Liver (tissue), 9 donors: Measurements from ENCODE around the gene PRND. TPM values are rescaled to one million over a fixed set of nuclear protein-coding genes. Genes with fewer than 3 reads are reported as not detected.
"Not testable (repeated sequence)": the region's sequence is repeated elsewhere in the genome, so short reads cannot be mapped to it uniquely, and the experiment has no call there.

ENCODE experiments used
- DNase-seq: peaks from one replicate; pipeline ENCODE4 v3.0.0-alpha.2; 2017; ENCODE audit warnings: low spot score
- H3K27ac ChIP-seq, 2 donors: one replicate each; pipeline ENCODE4 v1.7.0; 2013; ENCODE audit warnings: inconsistent platforms in 2 of 2, low read length in 2 of 2, control low read depth in 1 of 2, low read depth in 1 of 2, mild to moderate bottlenecking in 1 of 2
- H3K27me3 ChIP-seq, 4 donors: one replicate each; pipeline versions ENCODE4 v1.6.1 to v1.7.0; 2013; ENCODE audit warnings: low read length in 3 of 4, inconsistent platforms in 1 of 4, mild to moderate bottlenecking in 1 of 4, moderate library complexity in 1 of 4; ENCODE audit not compliant: control insufficient read depth in 4 of 4, insufficient read depth in 4 of 4
- H3K36me3 ChIP-seq, 4 donors: one replicate each; pipeline versions ENCODE4 v1.6.1 to v1.7.0; 2013; ENCODE audit warnings: low read length in 3 of 4, mild to moderate bottlenecking in 3 of 4, low read depth in 1 of 4, moderate library complexity in 1 of 4; ENCODE audit not compliant: control insufficient read depth in 4 of 4, insufficient read depth in 3 of 4
- H3K4me1 ChIP-seq, 4 donors: one replicate each; pipeline versions ENCODE4 v1.6.1 to v1.7.0; 2013; ENCODE audit warnings: low read length in 3 of 4, mild to moderate bottlenecking in 3 of 4, moderate library complexity in 1 of 4; ENCODE audit not compliant: control insufficient read depth in 4 of 4, insufficient read depth in 4 of 4
- H3K4me3 ChIP-seq, 3 donors: one replicate each; pipeline versions ENCODE4 v1.6.1 to v1.7.0; 2013; ENCODE audit warnings: low read length in 3 of 3, control low read depth in 1 of 3, low read depth in 1 of 3, mild to moderate bottlenecking in 1 of 3
- H3K9ac ChIP-seq, 2 donors: one replicate each; pipeline ENCODE4 v1.7.0; 2013; ENCODE audit warnings: low read length in 2 of 2, mild to moderate bottlenecking in 2 of 2, moderate library complexity in 2 of 2, control low read depth in 1 of 2, low read depth in 1 of 2
- H3K9me3 ChIP-seq, 4 donors: one replicate each; pipeline versions ENCODE4 v1.6.1 to v1.7.0; 2013; ENCODE audit warnings: low read length in 3 of 4; ENCODE audit not compliant: control insufficient read depth in 4 of 4
- ATF3 ChIP-seq: IDR thresholded peaks from 2 replicates; pipeline ENCODE4 v1.6.1; 2016; ENCODE audit warnings: antibody characterized with exemption
- FOXA1 ChIP-seq: IDR thresholded peaks from 2 replicates; pipeline ENCODE4 v1.6.1; 2016; ENCODE audit warnings: antibody characterized with exemption
- HNF4A ChIP-seq, 2 donors: conservative IDR thresholded peaks; 2 replicates each; pipeline ENCODE4 v1.6.1; 2016; ENCODE audit warnings: antibody characterized with exemption in 2 of 2, mild to moderate bottlenecking in 2 of 2
- JUND ChIP-seq, 2 donors: IDR thresholded peaks; 2 replicates each; pipeline ENCODE4 v1.6.1; 2016; ENCODE audit warnings: antibody characterized with exemption in 2 of 2
- MAX ChIP-seq: IDR thresholded peaks from 2 replicates; pipeline ENCODE4 v1.6.1; 2016; ENCODE audit warnings: antibody characterized with exemption
- NR2F2 ChIP-seq: IDR thresholded peaks from 2 replicates; pipeline ENCODE4 v1.6.1; 2016; ENCODE audit warnings: antibody characterized with exemption
- REST ChIP-seq: IDR thresholded peaks from 2 replicates; pipeline ENCODE4 v1.6.1; 2016; ENCODE audit warnings: antibody characterized with exemption, mild to moderate bottlenecking
- RXRA ChIP-seq, 2 donors: IDR thresholded peaks; 2 replicates each; pipeline ENCODE4 v1.6.1; 2017 to 2018; ENCODE audit warnings: antibody characterized with exemption in 2 of 2, mild to moderate bottlenecking in 1 of 2
- SP1 ChIP-seq: IDR thresholded peaks from 2 replicates; pipeline ENCODE4 v1.6.1; 2018; ENCODE audit warnings: antibody characterized with exemption, mild to moderate bottlenecking
- TAF1 ChIP-seq: conservative IDR thresholded peaks from 2 replicates; pipeline ENCODE4 v1.6.1; 2016; ENCODE audit warnings: antibody characterized with exemption, mild to moderate bottlenecking
- WGBS: extraction: QIAGEN DNeasy Blood & Tissue Kit; methylation state at CpG from one replicate; pipeline ENCODE4 v1.1.7; 2013; 5-methylcytosine and 5-hydroxymethylcytosine counted together
- polyA plus RNA-seq, 2 donors: library from polyadenylated mRNA; stranded (reverse) in 1 of 2; unstranded in 1 of 2; fragments of 200-250 nt in 1 of 2; fragments of >200 nt in 1 of 2; fragmentation: Nextera tagmentation in 1 of 2; extraction: Ambion mirVana in 1 of 2; gene quantifications; one replicate each; pipeline versions ENCODE4 v1.2.1 to v1.2.3, GENCODE V29; 2013 to 2015
- total RNA-seq, 2 donors: library from RNA; depleted of rRNA; stranded (reverse); fragments of >200 nt; gene quantifications; one replicate each; pipeline ENCODE4 v1.2.3, GENCODE V29; 2014
- donor health status: healthy.
- donor health status: healthy.
- donor health status: healthy.
- donor health status: healthy.
- donor health status: healthy.

The PRND gene
- total and polyA plus RNA-seq, 4 donors: 0.23 TPM; not detected in 3

- no peak for TF ChIP-seq REST
Observed at GRCh38 chr20:4750381-4750780, 28.7 kb downstream of the PRND start (continued).

GRCh38 chr20:4759100-4759884, 37.6 kb downstream of the PRND start:
- H3K27me3 ChIP-seq, H3K36me3 ChIP-seq, DNase-seq, H3K4me3 ChIP-seq, H3K9me3 ChIP-seq, H3K27ac ChIP-seq, H3K9ac ChIP-seq, H3K4me1 ChIP-seq: not testable (repeated sequence)
- 73% methylated on average over 16 of the region's 16 CpGs for WGBS

GRCh38 chr20:4763261-4763660, 41.6 kb downstream of the PRND start:
- H3K27ac ChIP-seq: no peak overlapping the region
- no peaks in the 10 kb centered on the region for H3K9me3 ChIP-seq
- no peaks in the 10 kb centered on the region for H3K36me3 ChIP-seq
- no peaks in the 10 kb centered on the region for H3K27me3 ChIP-seq
- no peak overlapping the region for H3K9ac ChIP-seq
- peaks cover 0 to 7% (median 4%) of the 10 kb centered on the region in 4 donors for H3K4me1 ChIP-seq
- no peak overlapping the region for H3K4me3 ChIP-seq
- no peak for DNase-seq
- 84% methylated on average over 10 of the region's 10 CpGs for WGBS
- no peak for TF ChIP-seq MAX
- TF ChIP-seq ATF3: no peak
- TF ChIP-seq NR2F2: no peak
- TF ChIP-seq FOXA1: no peak

GRCh38 chr20:4763723-4764510, 42.2 kb downstream of the PRND start:
- no peak for DNase-seq
- WGBS: 80% methylated on average over 3 of the region's 3 CpGs
- Histone ChIP-seq H3K27ac (no peak overlapping the region), H3K27me3 (no peaks in the 10 kb centered on the region), H3K9ac (no peak overlapping the region), H3K4me3 (no peak overlapping the region), H3K36me3 (no peaks in the 10 kb centered on the region), H3K9me3 (no peaks in the 10 kb centered on the region), H3K4me1 (peaks cover 0 to 7% (median 4%) of the 10 kb centered on the region in 4 donors)
- TF ChIP-seq ATF3 (no peak), MAX (no peak), HNF4A (conservative IDR thresholded peaks at IDR 0.05) (no peak), RXRA (IDR thresholded peaks at IDR 0.05) (no peak), JUND (IDR thresholded peaks at IDR 0.05) (no peak), SP1 (no peak), TAF1 (no peak)
